Neural progenitor cell (in vitro differentiated cells): ENCODE results near the gene BTBD6. TPM values are rescaled to one million over a fixed set of nuclear protein-coding genes. Genes with fewer than 3 reads are reported as not detected.
A peak's percentile ranks its signal among the peaks of the same experiment; 100 is the strongest.

Source experiments
- DNase-seq: peaks from one replicate; pipeline ENCODE4 v3.0.0-alpha.2; 2016; ENCODE audit warnings: low spot score
- H2AFZ ChIP-seq: fragments of 200-600 bp; sonication (generic); replicated peaks from 2 replicates; pipeline ENCODE4 v1.6.1; 2016; ENCODE audit warnings: antibody characterized with exemption
- H3F3A ChIP-seq: fragments of 200-600 bp; sonication (generic); 2 replicates; pipeline ENCODE4 v1.6.1; 2016; ENCODE audit warnings: antibody characterized with exemption, low read depth
- H3K27ac ChIP-seq: fragments of 200-600 bp; sonication (generic); 2 replicates; pipeline ENCODE4 v1.5.1; 2016; ENCODE audit warnings: mild to moderate bottlenecking
- H3K27me3 ChIP-seq: fragments of 200-600 bp; sonication (generic); 2 replicates; pipeline ENCODE4 v1.6.1; 2016; ENCODE audit warnings: mild to moderate bottlenecking, moderate library complexity
- H3K36me3 ChIP-seq: fragments of 200-600 bp; sonication (generic); 2 replicates; pipeline ENCODE4 v1.5.1; 2016
- H3K4me1 ChIP-seq: fragments of 200-600 bp; sonication (generic); 2 replicates; pipeline ENCODE4 v1.6.1; 2016; ENCODE audit warnings: mixed run types
- H3K4me2 ChIP-seq: fragments of 200-600 bp; sonication (generic); 2 replicates; pipeline ENCODE4 v1.6.1; 2016
- H3K4me3 ChIP-seq: fragments of 200-600 bp; sonication (generic); 2 replicates; pipeline ENCODE4 v1.5.1; 2016
- H3K79me2 ChIP-seq: fragments of 200-600 bp; sonication (generic); 2 replicates; pipeline ENCODE4 v1.6.1; 2016; ENCODE audit warnings: low read depth
- H3K9ac ChIP-seq: fragments of 200-600 bp; sonication (generic); 2 replicates; pipeline ENCODE4 v1.6.1; 2016
- H3K9me3 ChIP-seq: fragments of 200-600 bp; sonication (generic); 2 replicates; pipeline ENCODE4 v1.5.1; 2016; ENCODE audit warnings: low read depth
- H4K20me1 ChIP-seq: fragments of 200-600 bp; sonication (generic); 2 replicates; pipeline ENCODE4 v1.6.1; 2016; ENCODE audit warnings: low read depth
- H3K27ac Mint-ChIP-seq: 3 replicates; pipeline ENCODE4 v1.8.0; 2021; ENCODE audit warnings: mixed read lengths
- H3K27me3 Mint-ChIP-seq: 2 replicates; pipeline ENCODE4 v1.8.0; 2022; ENCODE audit warnings: low read depth, mild to moderate bottlenecking, inconsistent platforms, moderate library complexity, mixed read lengths; ENCODE audit not compliant: insufficient read depth
- H3K36me3 Mint-ChIP-seq: 3 replicates; pipeline ENCODE4 v1.8.0; 2021; ENCODE audit warnings: mixed read lengths
- H3K4me1 Mint-ChIP-seq: 3 replicates; pipeline ENCODE4 v1.8.0; 2021; ENCODE audit warnings: mixed read lengths
- H3K4me3 Mint-ChIP-seq: 3 replicates; pipeline ENCODE4 v1.8.0; 2021; ENCODE audit warnings: mild to moderate bottlenecking, moderate library complexity, mixed read lengths
- H3K9me3 Mint-ChIP-seq: 3 replicates; pipeline ENCODE4 v1.8.0; 2020; ENCODE audit warnings: mixed read lengths
- CTCF ChIP-seq: fragments of 200-600 bp; sonication (generic); IDR thresholded peaks from 2 replicates; pipeline ENCODE4 v1.5.1; 2017; ENCODE audit warnings: antibody characterized with exemption, mild to moderate bottlenecking
- EZH2 ChIP-seq: fragments of 200-600 bp; sonication (generic); IDR thresholded peaks from 2 replicates; pipeline ENCODE4 v1.6.1; 2017; ENCODE audit warnings: antibody characterized with exemption, mild to moderate bottlenecking, moderate library complexity
- EZH2phosphoT487 ChIP-seq: fragments of 200-600 bp; sonication (generic); IDR thresholded peaks from 2 replicates; pipeline ENCODE4 v1.6.1; 2017; ENCODE audit warnings: antibody characterized with exemption
- total RNA-seq: library from RNA; depleted of rRNA; stranded (reverse); fragments of >200 nt; gene quantifications from 2 replicates; pipeline ENCODE4 v1.2.3, GENCODE V29; 2015; ENCODE audit warnings: low replicate concordance

Gene BTBD6
- total RNA-seq, 1 donor from 2014 or later, result 9.0 TPM

- no peaks in the 10 kb centered on the region for H3K27me3 ChIP-seq
- H3K27ac Mint-ChIP-seq, result peak overlapping the region; percentile 66
- peaks cover 5% of the 10 kb centered on the region for H3K4me1 Mint-ChIP-seq
- H3K4me1 ChIP-seq, result no peaks in the 10 kb centered on the region
- no peak for DNase-seq
- H3K79me2 ChIP-seq, result no peaks in the 10 kb centered on the region
- no peaks in the 10 kb centered on the region for H3K36me3 ChIP-seq
- no peaks in the 10 kb centered on the region for H3K36me3 Mint-ChIP-seq
- H2AFZ ChIP-seq, result no peak overlapping the region
- no peak overlapping the region for H3K9ac ChIP-seq
- no peak overlapping the region for H3K4me2 ChIP-seq
- H3K27me3 Mint-ChIP-seq, result peaks cover 6% of the 10 kb centered on the region
- H3K9me3 ChIP-seq, result no peaks in the 10 kb centered on the region
- TF ChIP-seq EZH2, result no peak
- peaks cover 7% of the 10 kb centered on the region for H4K20me1 ChIP-seq
- no peak overlapping the region for H3K4me3 ChIP-seq
- H3K27ac ChIP-seq, result no peak overlapping the region
- no peak overlapping the region for H3K4me3 Mint-ChIP-seq
- H3K9me3 Mint-ChIP-seq, result no peaks in the 10 kb centered on the region
- H3F3A ChIP-seq, result no peaks in the 10 kb centered on the region
These were observed 39.6 kb upstream of the BTBD6 start for GRCh38 chr14:105208738-105209075.

- H3K36me3 Mint-ChIP-seq, result no peaks in the 10 kb centered on the region
- Histone ChIP-seq H3F3A (no peaks in the 10 kb centered on the region), H3K36me3 (no peaks in the 10 kb centered on the region), H2AFZ (no peak overlapping the region), H3K27me3 (no peaks in the 10 kb centered on the region), H3K27ac (no peak overlapping the region), H3K9me3 (no peaks in the 10 kb centered on the region), H3K79me2 (no peaks in the 10 kb centered on the region), H4K20me1 (peaks cover 7% of the 10 kb centered on the region), H3K4me2 (no peak overlapping the region), H3K9ac (no peak overlapping the region), H3K4me1 (no peaks in the 10 kb centered on the region), H3K4me3 (no peak overlapping the region)
- TF ChIP-seq CTCF (no peak), EZH2phosphoT487 (no peak), EZH2 (no peak)
- H3K4me3 Mint-ChIP-seq, result no peak overlapping the region
- H3K9me3 Mint-ChIP-seq, result no peaks in the 10 kb centered on the region
- DNase-seq, result no peak
- peaks cover 6% of the 10 kb centered on the region for H3K27me3 Mint-ChIP-seq
- H3K4me1 Mint-ChIP-seq, result peaks cover 5% of the 10 kb centered on the region
- H3K27ac Mint-ChIP-seq, result no peak overlapping the region
These were observed 39.2 kb upstream of the BTBD6 start for GRCh38 chr14:105209091-105209490.

GRCh38 chr14:105209646-105210045, 38.7 kb upstream of the BTBD6 start:
- Mint-ChIP-seq H3K4me1 (peaks cover 5% of the 10 kb centered on the region), H3K27ac (no peak overlapping the region), H3K9me3 (no peaks in the 10 kb centered on the region), H3K36me3 (no peaks in the 10 kb centered on the region), H3K27me3 (peaks cover 6% of the 10 kb centered on the region), H3K4me3 (no peak overlapping the region)
- no peak overlapping the region for H3K4me2 ChIP-seq
- H2AFZ ChIP-seq, result no peak overlapping the region
- H3K4me3 ChIP-seq, result no peak overlapping the region
- no peaks in the 10 kb centered on the region for H3K9me3 ChIP-seq
- TF ChIP-seq CTCF (no peak), EZH2phosphoT487 (no peak), EZH2 (no peak)
- no peak overlapping the region for H3K9ac ChIP-seq
- H3K79me2 ChIP-seq, result no peaks in the 10 kb centered on the region
- H3K27me3 ChIP-seq, result no peaks in the 10 kb centered on the region
- no peak for DNase-seq
- H3F3A ChIP-seq, result no peaks in the 10 kb centered on the region
- no peaks in the 10 kb centered on the region for H3K4me1 ChIP-seq
- H3K27ac ChIP-seq, result no peak overlapping the region
- peaks cover 7% of the 10 kb centered on the region for H4K20me1 ChIP-seq
- no peaks in the 10 kb centered on the region for H3K36me3 ChIP-seq

GRCh38 chr14:105210266-105211025, 37.9 kb upstream of the BTBD6 start:
- DNase-seq, result no peak
- H2AFZ ChIP-seq, result no peak overlapping the region
- H3K4me3 ChIP-seq, result no peak overlapping the region
- peaks cover 7% of the 10 kb centered on the region for H4K20me1 ChIP-seq
- TF ChIP-seq EZH2, result no peak
- no peak for TF ChIP-seq EZH2phosphoT487
- TF ChIP-seq CTCF, result no peak
- H3F3A ChIP-seq, result no peaks in the 10 kb centered on the region
- Mint-ChIP-seq H3K27me3 (peaks cover 3% of the 10 kb centered on the region), H3K4me3 (no peak overlapping the region), H3K9me3 (no peaks in the 10 kb centered on the region), H3K36me3 (peaks cover 2% of the 10 kb centered on the region), H3K4me1 (peaks cover 5% of the 10 kb centered on the region), H3K27ac (no peak overlapping the region)
- H3K9me3 ChIP-seq, result no peaks in the 10 kb centered on the region
- H3K27ac ChIP-seq, result no peak overlapping the region
- no peaks in the 10 kb centered on the region for H3K79me2 ChIP-seq
- H3K9ac ChIP-seq, result no peak overlapping the region
- H3K4me1 ChIP-seq, result no peaks in the 10 kb centered on the region
- no peaks in the 10 kb centered on the region for H3K36me3 ChIP-seq
- no peak overlapping the region for H3K4me2 ChIP-seq
- no peaks in the 10 kb centered on the region for H3K27me3 ChIP-seq
